Suprapubic skin (tissue), 4 donors: ENCODE measurements around the gene SMPX.

Experiments
- CTCF ChIP-seq, 2 donors: fragments of 200-600 bp in 1 of 2; fragments of 450-650 bp in 1 of 2; sonication (generic) in 1 of 2; IDR thresholded peaks; one replicate each; pipeline ENCODE4 v1.5.1; 2016 to 2019; ENCODE audit warnings: antibody characterized with exemption in 2 of 2, mild to moderate bottlenecking in 1 of 2, moderate library complexity in 1 of 2
- EP300 ChIP-seq: sonication (generic); formaldehyde crosslinking; IDR thresholded peaks from one replicate; pipeline ENCODE4 v1.6.1; 2017; ENCODE audit warnings: antibody characterized with exemption
- POLR2A ChIP-seq, 2 donors: fragments of 450-650 bp; IDR thresholded peaks; one replicate each; pipeline ENCODE4 v1.6.1; 2017; ENCODE audit warnings: antibody characterized with exemption in 2 of 2, mild to moderate bottlenecking in 2 of 2, moderate library complexity in 2 of 2
- POLR2AphosphoS5 ChIP-seq, 3 donors: sonication (generic); formaldehyde crosslinking; IDR thresholded peaks; one replicate each; pipeline ENCODE4 v1.6.1; 2017; ENCODE audit warnings: antibody characterized with exemption in 3 of 3

- TF ChIP-seq POLR2A (IDR thresholded peaks at IDR 0.05) = no peak
- no peak for TF ChIP-seq CTCF (IDR thresholded peaks at IDR 0.05)
- TF ChIP-seq POLR2AphosphoS5 (IDR thresholded peaks at IDR 0.05) = no peak
- no peak for TF ChIP-seq EP300
These were observed 8.2 kb upstream of the SMPX start for GRCh38 chrX:21766101-21766500.
